K562 (cell line): ENCODE results near the gene SP2. TPM values are rescaled to one million over a fixed set of nuclear protein-coding genes. Genes with fewer than 3 reads are reported as not detected.

Experiments
- ATAC-seq: fragments of 200-7000 bp; cut with Tn5 transposase; 3 replicates; pipeline ENCODE4 v1.9.1; 2020; ENCODE audit warnings: moderate library complexity
- BruUV-seq: library from RNA; stranded (reverse); fragments of 400-500 nt; replicated peaks from 2 replicates; lab custom pipeline; 2021; lab: Mats Ljungman, UMichigan
- CTCF ChIA-PET: fragments of 300-600 bp; formaldehyde crosslinking; extraction: SDS; loops from one replicate; lab custom pipeline; 2021; ENCODE audit warnings: low intra/inter-chr PET ratio; lab: Yijun Ruan, JAX
- POLR2A ChIA-PET: fragments of 300-600, 350-650 bp; sonication (Branson Sonifier 250); formaldehyde crosslinking; extraction: SDS; loops from one replicate; lab custom pipeline; 2021; ENCODE audit warnings: antibody characterized with exemption, inconsistent platforms; lab: Yijun Ruan, JAX
- DNase-seq, 4 experiments: peaks; one replicate each; pipeline versions ENCODE4 v3.0.0 to v3.0.0-alpha.2; 2011 to 2018; ENCODE audit warnings: low spot score in 3 of 4, mixed read lengths in 3 of 4; ENCODE audit errors: extremely low read depth in 1 of 4
- FAIRE-seq: peaks from 2 replicates; lab custom pipeline; 2011; peaks lifted over from hg19 to GRCh38; lab: Jason Lieb, UNC
- H2AFZ ChIP-seq: 2 replicates; pipeline ENCODE4 v1.6.0; 2011; ENCODE audit warnings: low read depth, low read length, control low read depth, inconsistent platforms
- H3K27ac ChIP-seq: fragments of 200-600 bp; 3 replicates; pipeline ENCODE4 v1.8.0; 2011; ENCODE audit warnings: low read depth, mild to moderate bottlenecking, control low read depth, inconsistent platforms, low read length, moderate library complexity, mixed read lengths; ENCODE audit errors: extremely low read depth
- H3K27me3 ChIP-seq, 2 experiments: fragments of 300-600 bp in 1 of 2; 2 replicates in 1 of 2; 3 replicates in 1 of 2; pipeline versions ENCODE4 v1.6.0 to v1.8.0; 2011; ENCODE audit warnings: inconsistent platforms in 2 of 2, low read length in 2 of 2, mild to moderate bottlenecking in 1 of 2, mixed read lengths in 1 of 2, moderate library complexity in 1 of 2; ENCODE audit not compliant: control insufficient read depth in 2 of 2, insufficient read depth in 2 of 2
- H3K36me3 ChIP-seq: fragments of 300-600 bp; 3 replicates; pipeline ENCODE4 v1.8.0; 2011; ENCODE audit warnings: mild to moderate bottlenecking, low read length, inconsistent platforms; ENCODE audit not compliant: control insufficient read depth, insufficient read depth
- H3K4me1 ChIP-seq, 2 experiments: fragments of 200-600 bp in 1 of 2; replicated peaks in 1 of 2; 2 replicates in 1 of 2; 3 replicates in 1 of 2; pipeline versions ENCODE4 v1.5.1 to v1.8.0; 2011; ENCODE audit warnings: inconsistent platforms in 2 of 2, low read length in 2 of 2, mild to moderate bottlenecking in 1 of 2, mixed read lengths in 1 of 2, moderate library complexity in 1 of 2; ENCODE audit not compliant: control insufficient read depth in 2 of 2, insufficient read depth in 2 of 2
- H3K4me2 ChIP-seq: 2 replicates; pipeline ENCODE4 v1.6.1; 2011; ENCODE audit warnings: low read length, control low read depth, inconsistent platforms, mixed read lengths; ENCODE audit not compliant: insufficient read depth
- H3K4me3 ChIP-seq: fragments of 200-600 bp; sonication (generic), shearing (Covaris generic); 2 replicates; pipeline ENCODE4 v1.5.1; 2016; ENCODE audit warnings: control low read depth, inconsistent platforms
- H3K79me2 ChIP-seq: fragments of 200-600 bp; 3 replicates; pipeline ENCODE4 v1.8.0; 2011; ENCODE audit warnings: low read length, inconsistent platforms; ENCODE audit not compliant: control insufficient read depth, insufficient read depth
- H3K9ac ChIP-seq, 2 experiments: 2 replicates each; pipeline versions ENCODE4 v1.6.0 to v1.6.1; 2011; ENCODE audit warnings: low read depth in 2 of 2, low read length in 2 of 2, control low read depth in 1 of 2, inconsistent platforms in 1 of 2, mild to moderate bottlenecking in 1 of 2, mixed read lengths in 1 of 2; ENCODE audit not compliant: insufficient read depth in 1 of 2
- H3K9me1 ChIP-seq: one replicate; pipeline ENCODE4 v1.6.0; 2011; ENCODE audit warnings: inconsistent platforms, mild to moderate bottlenecking, low read length, moderate library complexity; ENCODE audit not compliant: control insufficient read depth, insufficient read depth
- H3K9me3 ChIP-seq: replicated peaks from 2 replicates; pipeline ENCODE4 v1.5.1; 2011; ENCODE audit warnings: low read depth, low read length, inconsistent platforms; ENCODE audit not compliant: control insufficient read depth, insufficient read depth
- H4K20me1 ChIP-seq: replicated peaks from 2 replicates; pipeline ENCODE4 v1.6.1; 2011; ENCODE audit warnings: low read length, inconsistent platforms, mixed read lengths; ENCODE audit not compliant: control insufficient read depth, insufficient read depth
- MBD2 ChIP-seq: sonication (generic); IDR thresholded peaks from 2 replicates; pipeline ENCODE4 v1.6.1; 2016; ENCODE audit warnings: low read depth, borderline replicate concordance
- NUFIP1 ChIP-seq: fragments of 450-650 bp; IDR thresholded peaks from 2 replicates; pipeline ENCODE4 v1.6.1; 2018; ENCODE audit not compliant: partially characterized antibody
- POLR3A ChIP-seq: IDR thresholded peaks from 2 replicates; pipeline ENCODE4 v1.6.1; 2011; ENCODE audit warnings: borderline replicate concordance, mild to moderate bottlenecking, moderate library complexity; ENCODE audit not compliant: insufficient read length, insufficient read depth; ENCODE audit errors: extremely low read depth
- SP1 ChIP-seq: sonication (generic); formaldehyde crosslinking; IDR thresholded peaks from 2 replicates; pipeline ENCODE4 v1.8.1; 2022; ENCODE audit warnings: mild to moderate bottlenecking, missing genetic modification reagents
- WGBS: fragments of 100-300 bp; shearing (Covaris generic); methylation state at CpG from one replicate; pipeline ENCODE4 v1.1.6; 2016; ENCODE audit warnings: low coverage, mixed read lengths; ENCODE audit not compliant: insufficient coverage; ENCODE audit errors: missing lambda C conversion rate; 5-methylcytosine and 5-hydroxymethylcytosine counted together
- in situ Hi-C: fragments of 300-500 bp; cut with MboI; formaldehyde crosslinking; loops from 4 replicates; pipeline ENCODE4 v1.15.0; 2018; ENCODE audit warnings: inconsistent platforms, mixed read lengths
- intact Hi-C: fragments of 100-400 bp; cut with micrococcal nuclease; formaldehyde crosslinking; loops from 2 replicates; pipeline ENCODE4 v1.14.2; 2022
- polyA plus RNA-seq, 8 experiments: library from polyadenylated mRNA; depleted of rRNA in 4 of 8; stranded (reverse) in 5 of 8; unstranded in 3 of 8; fragments of >200 nt; fragmentation: Nextera tagmentation in 2 of 8; fragmentation: Illumina TruSeq in 1 of 8; extraction: Ambion mirVana in 2 of 8; extraction: Trizol in 1 of 8; gene quantifications; 2 replicates each; pipeline versions ENCODE4 v1.2.1 to v1.2.3, GENCODE V29; 2011 to 2014; ENCODE audit warnings: inconsistent platforms in 1 of 8, missing spikeins in 1 of 8
- total RNA-seq, 7 experiments: library from RNA; depleted of rRNA in 6 of 7; stranded (reverse); fragments of >200 nt in 6 of 7; fragmentation: Illumina TruSeq in 2 of 7; extraction: Trizol in 2 of 7; gene quantifications; 2 replicates each; pipeline versions ENCODE4 v1.2.1 to v1.2.3, GENCODE V29; 2011 to 2021; ENCODE audit warnings: low replicate concordance in 1 of 7

Gene SP2
- total and polyA plus RNA-seq, 9 of the 15 experiments (the other 6 are each of a cell fraction or from before 2014, with no cell fraction given) = 0.77 to 22.3 (median 2.3) TPM

DNA sequence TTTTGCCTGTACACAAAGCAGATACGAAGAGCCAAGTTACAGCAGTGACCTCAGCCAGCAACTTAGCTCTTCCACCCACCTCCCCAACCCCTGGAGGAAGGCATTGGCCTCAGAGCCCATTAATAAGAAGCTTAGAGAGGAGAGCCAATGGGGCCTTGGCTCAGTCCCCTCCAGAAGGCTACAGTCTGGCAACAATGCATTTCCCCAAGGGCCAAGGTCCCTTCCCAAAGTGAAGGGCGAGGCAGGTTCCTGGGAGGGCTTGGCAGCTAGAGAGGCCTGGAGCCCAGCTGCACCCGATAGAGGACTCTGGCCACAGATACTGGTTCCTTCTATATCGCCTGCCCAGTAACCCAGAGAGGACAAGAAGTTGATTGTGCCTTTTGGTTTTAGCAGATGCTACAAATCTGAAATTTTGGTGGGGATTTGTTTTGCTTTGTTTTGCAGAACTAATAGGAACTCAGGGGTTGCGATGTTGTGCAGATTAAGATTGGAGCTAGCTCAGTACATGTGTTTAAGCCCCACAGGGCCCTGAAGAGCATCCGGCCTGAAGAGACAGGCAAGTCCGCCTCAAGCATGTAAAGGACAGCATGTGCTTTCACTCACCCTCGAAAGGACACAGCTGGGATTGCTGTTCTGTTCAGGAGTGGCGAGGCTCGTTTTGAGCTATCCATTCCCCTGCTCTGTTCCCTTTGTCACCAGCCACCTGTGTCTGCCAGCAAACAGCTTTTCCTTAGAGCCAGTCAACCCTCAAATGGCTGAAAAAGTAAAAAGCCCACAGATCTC lies 33.4 kb downstream of the SP2 start:
- BruUV-seq = no TSS peak
- POLR2A ChIA-PET = interaction anchor here (0.6 to 3.3 kb wide), 5 partner anchors 9 to 310 kb away, joined by 3 to 18 read pairs (median 5); partner anchors contain the start of genes PNPO and SP2
- TF ChIP-seq POLR3A (no peak), SP1 (CRISPR knock-in tag) (no peak), NUFIP1 (no peak), MBD2 (no peak)
- TF ChIP-seq, all 486 proteins: peak for 0
- no peak for FAIRE-seq
- no peak overlapping the region for H3K4me3 ChIP-seq
- peaks cover under 1% of the 10 kb centered on the region; the same call in 1 of the 3 replicates for H3K79me2 ChIP-seq
- 74% methylated on average over 10 of the region's 10 CpGs for WGBS
- peak overlapping the region in 1 of 2 experiments; percentile 41; a peak in 1 of 4 replicates for H3K9ac ChIP-seq
- no peak for ATAC-seq
- no peaks in the 10 kb centered on the region for H4K20me1 ChIP-seq
- H3K9me1 ChIP-seq = peaks cover 2% of the 10 kb centered on the region
- no peaks in the 10 kb centered on the region for H3K27me3 ChIP-seq
- no peak overlapping the region for H2AFZ ChIP-seq
- no peak overlapping the region for H3K4me2 ChIP-seq
- no peak for DNase-seq
- H3K27ac ChIP-seq = no peak overlapping the region
- intact Hi-C loops = no loop called here
- no peaks in the 10 kb centered on the region for H3K9me3 ChIP-seq
- in situ Hi-C loops = no loop called here
- CTCF ChIA-PET = no interaction called here
- H3K36me3 ChIP-seq = peaks cover 45% of the 10 kb centered on the region; the same call in 2 of the 3 replicates
- H3K4me1 ChIP-seq = peaks cover 24 to 45% of the 10 kb centered on the region in 2 experiments
